GM18517 (cell line): Measurements from ENCODE around the gene PLCL1.

ENCODE experiments used
- ATAC-seq: cut with Tn5 transposase; IDR thresholded peaks from one replicate; pipeline ENCODE4 v1.9.1; 2021; ENCODE audit warnings: mild to moderate bottlenecking, moderate library complexity; ENCODE audit not compliant: unreplicated experiment

PLCL1 gene

GRCh38 chr2:197920592-197921201, 116.3 kb downstream of the PLCL1 start:
- no peak for ATAC-seq

- no peak for ATAC-seq
Observed at GRCh38 chr2:197924483-197924882, 120.1 kb downstream of the PLCL1 start.

- no peak for ATAC-seq
Observed at GRCh38 chr2:197925204-197925603, 120.8 kb downstream of the PLCL1 start.

GRCh38 chr2:197925976-197926375, 121.6 kb downstream of the PLCL1 start:
- ATAC-seq = no peak

- ATAC-seq = no peak
Observed at GRCh38 chr2:197926673-197927072, 122.3 kb downstream of the PLCL1 start.

- ATAC-seq = no peak
Observed at GRCh38 chr2:197927994-197928393, 123.6 kb downstream of the PLCL1 start.

GRCh38 chr2:197929008-197929885, 124.9 kb downstream of the PLCL1 start:
- no peak for ATAC-seq

GRCh38 chr2:197929886-197930227, 125.5 kb downstream of the PLCL1 start:
- no peak for ATAC-seq

- ATAC-seq = no peak
Observed at GRCh38 chr2:197930570-197931278, 126.3 kb downstream of the PLCL1 start.

- no peak for ATAC-seq
Observed at GRCh38 chr2:197931661-197932312, 127.4 kb downstream of the PLCL1 start.

- no peak for ATAC-seq
Observed at GRCh38 chr2:197932374-197932773, 128.0 kb downstream of the PLCL1 start.

GRCh38 chr2:197934261-197934933, 130.0 kb downstream of the PLCL1 start:
- no peak for ATAC-seq

GRCh38 chr2:197934934-197935289, 130.5 kb downstream of the PLCL1 start:
- ATAC-seq = no peak

GRCh38 chr2:197937814-197938213, 133.4 kb downstream of the PLCL1 start:
- no peak for ATAC-seq

GRCh38 chr2:197938555-197938954, 134.2 kb downstream of the PLCL1 start:
- ATAC-seq = no peak

- no peak for ATAC-seq
Observed at GRCh38 chr2:197939787-197940186, 135.4 kb downstream of the PLCL1 start.

- ATAC-seq = no peak
Observed at GRCh38 chr2:197940382-197940781, 136.0 kb downstream of the PLCL1 start.

GRCh38 chr2:197941715-197942114, 137.3 kb downstream of the PLCL1 start:
- no peak for ATAC-seq

- no peak for ATAC-seq
Observed at GRCh38 chr2:197943731-197944130, 139.3 kb downstream of the PLCL1 start.

- no peak for ATAC-seq
Observed at GRCh38 chr2:197944416-197945096, 140.2 kb downstream of the PLCL1 start.
